GM21786 (cell line): ENCODE results near the gene HNRNPAB.
A peak's percentile ranks its signal among the peaks of the same experiment; 100 is the strongest.
"Not testable (repeated sequence)": the region's sequence is repeated elsewhere in the genome, so short reads cannot be mapped to it uniquely, and the experiment has no call there.

Experiments
- ATAC-seq: cut with Tn5 transposase; IDR thresholded peaks from one replicate; pipeline ENCODE4 v1.9.1; 2021; ENCODE audit not compliant: unreplicated experiment

HNRNPAB gene

DNA sequence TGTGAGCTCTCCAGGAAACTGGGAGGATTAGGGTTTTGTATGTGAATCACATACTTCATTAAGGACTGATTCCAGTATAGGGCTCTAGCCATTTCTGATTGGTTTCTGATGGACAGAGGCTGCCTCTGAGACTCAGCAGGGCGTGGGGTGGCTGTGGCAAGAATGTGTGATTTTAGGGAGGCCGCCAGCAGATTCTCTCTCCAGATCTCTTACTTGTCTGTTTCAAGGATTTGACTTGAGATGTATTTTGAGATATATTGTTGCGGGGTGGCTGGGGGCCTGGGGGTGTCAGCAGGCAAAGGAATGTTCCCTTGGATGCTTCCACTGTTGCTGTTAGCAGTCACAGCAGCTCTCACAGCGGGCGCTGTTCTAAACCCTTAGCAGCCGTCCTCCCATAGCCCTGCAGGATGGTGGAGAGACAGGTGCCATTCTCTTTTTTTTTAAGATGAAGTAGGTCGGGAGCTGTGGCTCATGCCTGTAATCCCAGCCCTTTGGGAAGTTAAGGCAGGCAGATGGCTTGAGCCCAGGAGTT, 8.0 kb upstream of the HNRNPAB start:
- no peak for ATAC-seq

DNA sequence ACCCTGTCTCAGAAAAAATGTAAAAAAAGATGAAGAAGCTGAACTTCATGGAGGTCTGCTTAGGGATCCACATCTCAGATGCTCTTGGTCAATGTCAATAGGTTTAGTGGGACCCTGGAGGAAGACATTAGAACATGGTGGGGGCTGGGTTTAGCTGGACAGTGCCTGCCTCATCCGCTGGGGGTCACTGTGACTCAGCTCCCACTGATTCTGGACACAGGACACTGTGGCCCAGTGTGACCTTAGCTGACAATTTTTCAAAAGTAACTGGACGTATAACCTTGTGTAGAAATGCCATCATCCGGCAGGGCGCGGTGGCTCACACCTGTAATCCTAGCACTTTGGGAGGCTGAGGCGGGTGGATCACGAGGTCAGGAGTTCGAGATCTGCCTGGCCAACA, 7.3 kb upstream of the HNRNPAB start:
- no peak for ATAC-seq

GRCh38 chr5:178198151-178198550, 6.2 kb upstream of the HNRNPAB start:
- not testable (repeated sequence) for ATAC-seq

DNA sequence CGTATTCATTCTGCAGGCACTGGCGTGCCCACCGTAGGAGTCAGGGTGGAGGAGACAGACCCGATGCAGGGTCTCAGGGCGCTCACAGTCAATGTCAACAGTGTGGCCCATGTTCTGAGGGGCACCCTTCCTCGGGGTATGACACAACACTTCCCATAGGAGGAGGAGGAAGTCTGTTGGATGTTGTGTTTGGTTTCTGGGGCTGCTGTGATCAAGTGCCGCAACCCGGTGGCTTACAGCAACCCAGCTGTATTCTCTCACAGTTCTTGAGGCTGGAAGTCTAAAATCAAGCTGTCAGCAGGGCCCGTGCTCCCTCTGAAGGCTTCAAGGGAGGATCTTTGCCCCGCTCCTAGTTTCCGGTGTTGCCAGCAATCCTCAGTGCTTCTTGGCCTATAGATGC, 5.6 kb upstream of the HNRNPAB start:
- ATAC-seq, result no peak

DNA sequence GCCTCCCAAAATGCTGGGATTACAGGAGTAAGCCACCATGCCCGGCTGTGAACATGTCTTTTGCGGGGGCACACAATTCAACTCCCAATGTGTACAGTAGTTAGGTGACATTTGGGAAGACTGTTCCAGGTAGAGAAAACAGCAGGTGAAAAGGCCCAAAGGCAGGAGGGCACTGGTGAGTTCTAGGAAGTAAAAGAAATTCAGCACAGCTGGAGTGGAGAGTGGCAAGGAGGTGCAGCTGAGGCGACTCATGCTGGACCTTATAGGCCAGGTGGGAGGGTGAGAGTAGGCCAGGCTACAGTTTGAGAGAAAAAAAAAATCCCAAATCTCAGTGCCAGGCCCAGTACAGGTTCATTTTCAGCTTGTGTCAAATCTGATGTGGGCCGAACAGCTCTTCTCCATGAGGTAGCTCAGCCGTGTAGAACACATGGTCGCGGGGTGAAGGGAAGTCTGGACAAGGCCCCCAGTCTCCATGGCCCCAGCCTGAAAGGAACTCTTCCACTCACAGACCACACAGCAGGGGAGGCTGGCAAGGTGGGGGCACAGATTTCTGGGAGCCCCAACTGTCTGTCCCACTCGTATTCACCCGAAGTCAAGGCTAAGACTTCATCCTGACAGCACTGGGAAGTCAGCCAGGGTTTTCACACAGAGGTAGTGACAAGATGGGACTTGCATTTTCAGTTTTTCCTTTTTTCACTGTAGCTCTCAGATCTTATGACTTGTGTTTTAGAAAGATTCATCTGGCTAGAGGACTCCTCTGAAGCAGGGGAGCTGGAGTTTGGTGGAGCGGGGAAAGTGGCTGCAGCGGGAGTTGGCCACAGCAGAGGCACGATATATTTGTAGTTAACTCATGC, 4.5 kb upstream of the HNRNPAB start:
- ATAC-seq, result no peak

DNA sequence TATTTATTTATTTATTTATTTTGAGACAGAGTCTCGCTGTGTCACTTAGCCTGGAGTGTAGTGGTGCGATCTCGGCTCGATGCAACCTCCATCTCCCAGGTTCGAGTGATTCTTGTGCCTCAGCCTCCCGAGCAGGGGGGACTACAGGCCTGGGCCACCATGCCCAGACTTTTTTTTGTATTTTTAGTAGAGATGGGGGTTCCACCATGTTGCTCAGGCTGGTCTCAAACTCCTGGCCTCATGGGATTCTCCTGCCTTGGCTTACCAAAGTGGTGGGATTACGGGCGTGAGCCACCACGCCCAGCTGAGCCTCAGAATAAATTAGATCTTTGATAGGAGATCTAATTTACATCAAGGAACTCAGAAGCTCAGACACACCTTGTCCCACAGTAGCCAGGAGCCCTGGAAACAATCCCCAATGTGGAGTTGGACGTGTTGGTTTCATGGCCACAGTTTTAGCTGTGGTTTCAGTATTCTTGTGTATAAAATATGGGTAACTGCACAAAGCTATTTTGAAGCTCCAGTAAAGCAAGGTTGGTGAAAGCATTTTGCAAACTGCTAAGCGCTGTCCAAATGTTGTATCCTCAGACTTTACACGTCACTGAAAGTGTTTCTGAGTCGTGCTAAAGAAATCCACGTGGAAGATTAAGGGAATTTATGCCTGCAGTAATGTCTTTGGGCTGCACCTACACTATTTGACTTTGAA, 3.0 kb upstream of the HNRNPAB start:
- no peak for ATAC-seq

DNA sequence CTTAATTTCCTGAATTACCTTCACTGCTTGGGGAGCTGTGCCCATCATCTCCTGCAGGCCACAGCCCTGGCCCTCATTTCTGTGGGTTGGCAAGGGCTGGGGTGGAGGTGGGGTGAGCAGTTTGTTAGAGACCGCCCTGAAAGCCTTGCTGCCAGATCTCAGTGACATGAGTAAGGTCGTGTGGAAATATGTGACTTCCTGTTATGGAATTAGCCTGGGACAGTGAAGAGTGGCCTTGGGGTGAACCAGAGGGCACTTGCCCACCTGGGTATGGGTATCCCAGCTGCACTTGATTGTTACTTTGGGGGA, 2.5 kb upstream of the HNRNPAB start:
- no peak for ATAC-seq

DNA sequence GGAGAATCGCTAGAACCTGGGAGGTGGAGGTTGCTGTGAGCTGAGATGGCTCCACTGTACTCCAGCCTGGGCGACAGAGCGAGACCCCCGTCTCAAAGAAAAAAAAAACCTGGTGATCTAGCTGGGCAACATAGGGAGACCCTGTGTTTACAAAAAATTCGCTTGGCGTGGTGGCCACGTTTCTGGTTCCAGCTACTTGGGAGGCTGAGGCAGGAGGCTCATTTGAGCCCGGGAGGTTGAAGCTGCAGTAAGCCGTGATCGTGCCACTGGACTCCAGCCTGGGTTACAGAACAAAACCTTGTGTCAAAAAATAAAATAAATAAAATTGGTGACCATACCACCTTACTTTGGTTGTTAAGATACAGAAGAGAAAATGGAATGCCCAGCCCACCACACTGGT, 1.8 kb upstream of the HNRNPAB start:
- no peak for ATAC-seq

GRCh38 chr5:178203670-178204181, 607 bp upstream of the HNRNPAB start:
- peak; percentile 4 for ATAC-seq

- peak; percentile 49 for ATAC-seq
Measured at GRCh38 chr5:178204935-178205748, 809 bp downstream of the HNRNPAB start.

DNA sequence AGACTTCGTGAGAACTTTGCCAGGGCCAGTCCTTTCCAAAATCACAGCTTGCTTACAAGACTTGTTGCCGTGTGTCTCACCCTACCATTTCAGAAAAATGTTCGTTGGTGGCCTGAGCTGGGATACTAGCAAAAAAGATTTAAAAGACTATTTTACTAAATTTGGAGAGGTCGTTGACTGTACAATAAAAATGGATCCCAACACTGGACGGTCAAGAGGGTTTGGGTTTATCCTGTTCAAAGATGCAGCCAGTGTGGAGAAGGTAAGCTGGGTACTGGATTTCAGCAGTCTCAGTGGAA, 1.4 kb downstream of the HNRNPAB start:
- ATAC-seq, result no peak

- ATAC-seq, result no peak
Measured at GRCh38 chr5:178206166-178207101, 2.1 kb downstream of the HNRNPAB start.

- ATAC-seq, result no peak
Measured at GRCh38 chr5:178207183-178207916, 3.0 kb downstream of the HNRNPAB start.

DNA sequence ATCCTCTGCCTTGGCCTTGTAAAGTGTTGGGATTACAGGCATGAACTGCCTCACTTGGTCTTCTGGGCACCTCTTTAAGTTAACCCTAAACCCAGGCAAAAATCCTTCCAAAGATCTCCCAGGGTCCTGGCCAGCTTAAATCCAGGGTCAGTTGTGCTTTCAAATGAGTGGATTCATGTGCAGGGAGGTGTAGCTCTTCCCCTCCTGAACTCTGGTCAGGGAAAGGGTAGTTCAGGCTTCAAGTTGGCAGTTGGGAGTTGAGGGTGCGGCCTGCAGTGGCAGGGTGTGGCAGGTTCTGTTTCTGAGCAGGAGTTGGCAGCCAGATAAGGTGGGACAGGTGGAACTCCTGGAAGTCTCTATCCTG, 3.6 kb downstream of the HNRNPAB start:
- ATAC-seq, result no peak

DNA sequence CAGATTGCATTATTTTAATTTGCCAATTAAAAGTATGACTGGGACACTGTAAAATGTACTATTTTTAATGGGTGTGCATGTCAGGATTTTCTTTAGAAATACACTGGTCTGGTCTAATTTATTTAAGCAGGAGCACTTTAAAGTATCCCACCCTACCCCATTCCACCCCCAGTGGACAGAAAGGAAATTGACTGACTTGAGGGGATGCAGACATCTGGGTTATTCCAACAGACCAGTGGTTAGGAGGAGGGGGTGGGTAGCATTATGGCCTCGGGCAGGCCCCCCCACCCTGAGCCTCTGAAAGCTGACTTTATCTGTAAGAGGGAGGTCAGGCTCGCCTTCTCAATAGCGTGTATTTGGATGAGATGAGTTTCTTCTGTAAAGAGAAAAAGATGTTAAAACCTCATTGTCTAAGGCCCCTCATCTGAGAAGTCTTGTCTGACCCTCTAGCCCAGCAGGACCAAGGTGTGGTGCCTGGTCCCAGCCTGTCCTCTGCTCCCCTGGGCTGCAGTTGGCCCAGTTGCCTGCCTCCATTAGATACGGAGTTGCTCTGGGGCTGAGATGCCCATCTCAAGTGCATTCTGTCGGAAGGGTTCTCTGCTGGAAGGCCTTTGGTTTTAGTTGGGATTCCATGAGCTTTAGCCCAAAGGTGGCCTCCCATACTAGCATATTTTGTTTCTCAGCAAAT, 4.4 kb downstream of the HNRNPAB start:
- no peak for ATAC-seq

DNA sequence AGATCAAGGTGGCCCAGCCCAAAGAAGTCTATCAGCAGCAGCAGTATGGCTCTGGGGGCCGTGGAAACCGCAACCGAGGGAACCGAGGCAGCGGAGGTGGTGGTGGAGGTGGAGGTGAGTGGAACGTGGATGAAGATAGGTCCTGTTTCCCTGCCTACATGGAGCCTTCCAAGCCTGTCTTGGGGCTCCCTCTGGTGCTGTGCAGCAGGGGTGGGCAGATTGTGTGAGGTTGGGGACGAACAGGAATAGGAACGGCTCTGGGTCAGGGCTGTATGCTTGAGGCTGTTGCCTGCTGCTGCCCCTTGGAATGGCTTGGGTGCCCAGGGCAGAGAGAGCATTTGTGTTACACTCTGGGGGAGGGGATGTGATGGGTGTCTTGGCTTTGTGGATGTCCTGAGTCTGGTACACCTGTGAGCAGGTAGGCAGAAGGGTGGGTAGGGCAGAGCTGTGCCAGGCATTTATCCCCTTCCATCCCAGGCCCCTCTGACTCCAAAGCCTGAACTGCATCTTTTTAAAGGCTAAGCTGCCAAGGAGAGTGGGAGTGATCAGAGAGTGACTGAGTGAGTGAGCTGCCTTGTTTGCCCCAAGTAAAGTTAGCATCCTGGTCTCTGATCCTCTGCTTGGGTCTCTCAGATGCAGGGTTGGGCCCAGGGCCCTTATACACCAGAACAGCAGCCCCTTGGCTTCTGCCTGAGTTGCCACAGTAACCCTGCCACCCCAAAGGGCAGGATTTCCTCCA, 5.2 kb downstream of the HNRNPAB start:
- no peak for ATAC-seq

DNA sequence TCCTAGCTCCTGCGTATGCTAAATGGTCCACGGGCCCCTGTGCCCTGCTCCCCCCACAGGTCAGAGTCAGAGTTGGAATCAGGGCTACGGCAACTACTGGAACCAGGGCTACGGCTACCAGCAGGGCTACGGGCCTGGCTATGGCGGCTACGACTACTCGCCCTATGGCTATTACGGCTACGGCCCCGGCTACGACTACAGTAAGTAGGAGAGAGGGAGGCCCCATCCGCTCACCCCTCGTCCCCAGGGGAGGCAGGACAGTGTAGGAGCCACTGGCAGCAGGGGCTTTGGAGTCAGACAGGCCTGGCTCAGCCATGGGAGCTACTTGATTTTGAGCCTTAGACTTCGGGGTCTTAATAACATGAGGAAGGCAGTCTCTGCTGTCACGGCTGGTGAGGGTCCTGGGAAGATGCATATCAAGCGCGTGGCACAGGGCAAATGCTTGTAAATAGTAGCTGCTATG, 5.8 kb downstream of the HNRNPAB start:
- ATAC-seq, result no peak

DNA sequence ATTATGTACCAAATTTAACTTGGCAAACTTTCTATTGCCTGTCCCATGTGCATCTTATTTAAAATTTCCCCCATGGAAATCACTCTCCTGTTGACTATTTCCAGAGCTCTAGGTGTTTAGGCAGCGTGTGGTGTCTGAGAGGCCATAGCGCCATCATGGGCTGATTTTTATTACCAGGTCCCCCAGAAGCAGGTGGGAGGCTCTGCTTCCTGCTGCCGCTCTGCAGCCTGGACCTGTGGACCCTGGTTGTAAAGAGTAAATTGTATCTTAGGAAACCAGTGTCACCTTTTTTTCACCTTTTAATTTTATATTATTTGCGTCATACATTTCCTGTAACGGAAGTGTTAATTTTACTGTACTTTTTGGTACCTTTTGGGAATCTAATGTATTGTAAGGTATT, 6.4 kb downstream of the HNRNPAB start:
- no peak for ATAC-seq
